Stimulated activated naive CD4-positive, alpha-beta T cell treated with Interleukin-2 at 50 U/mL for 16 hours (primary cell): Measurements from ENCODE around the gene YPEL1.
A peak's percentile ranks its signal among the peaks of the same experiment; 100 is the strongest.
"Not testable (repeated sequence)": the region's sequence is repeated elsewhere in the genome, so short reads cannot be mapped to it uniquely, and the experiment has no call there.

ENCODE experiments used
- DNase-seq: peaks from one replicate; lab custom pipeline; 2025; lab: John Stamatoyannopoulos, UW

The YPEL1 gene

GRCh38 chr22:21721195-21721852 is 14.3 kb downstream of the YPEL1 start:
- DNase-seq: not testable (repeated sequence)

DNA sequence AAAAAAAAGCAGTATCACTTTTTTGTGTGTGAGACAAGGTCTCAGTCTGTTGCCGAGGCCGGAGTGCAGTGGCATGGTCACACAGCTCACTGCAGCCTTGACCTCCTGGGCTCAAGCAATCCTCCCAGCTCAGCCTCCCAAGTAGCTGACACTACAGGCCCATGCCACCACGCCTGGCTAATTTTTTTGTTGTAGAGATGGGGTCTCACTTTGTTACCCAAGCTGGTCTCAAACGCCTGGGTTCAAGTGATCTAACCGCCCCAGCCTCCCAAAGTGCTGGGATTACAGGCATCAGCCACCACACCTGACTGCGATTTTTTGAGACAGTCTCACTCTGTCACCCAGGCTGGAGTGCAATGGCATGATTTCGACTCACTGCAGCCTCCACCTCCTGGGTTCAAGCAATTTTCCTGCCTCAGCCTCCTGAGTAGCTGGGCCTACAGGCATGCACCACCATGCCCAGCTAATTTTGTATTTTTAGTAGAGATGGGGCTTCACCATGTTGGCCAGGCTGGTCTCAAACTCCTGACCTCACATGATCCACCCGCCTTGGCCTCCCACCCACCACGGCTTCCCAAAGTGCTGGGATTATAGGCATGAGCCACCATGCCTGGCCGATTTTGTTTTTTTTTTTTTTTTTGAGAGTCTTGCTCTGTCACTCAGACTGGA is 15.3 kb downstream of the YPEL1 start:
- DNase-seq: not testable (repeated sequence)

- no peak for DNase-seq
Observed at GRCh38 chr22:21719024-21719423, 16.6 kb downstream of the YPEL1 start.

DNA sequence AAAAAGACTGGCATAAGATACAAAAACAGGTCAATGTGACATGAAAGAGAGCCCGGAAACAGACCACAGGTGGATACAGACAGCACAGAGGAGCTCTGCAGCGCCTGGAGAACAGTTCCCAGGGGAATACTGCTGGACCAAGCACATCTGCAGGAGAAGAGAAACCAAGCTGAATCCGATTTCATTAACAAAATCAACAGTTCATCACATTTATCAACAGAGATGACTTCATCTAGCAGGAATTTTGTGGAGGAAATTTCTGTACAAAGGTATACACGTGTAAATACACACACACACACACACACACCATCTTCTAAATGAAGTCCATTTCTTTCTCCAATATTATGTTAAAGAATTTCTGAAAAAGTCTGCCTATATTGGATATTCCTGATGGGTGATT is 17.1 kb downstream of the YPEL1 start:
- no peak for DNase-seq

- DNase-seq: not testable (repeated sequence)
Observed at GRCh38 chr22:21716395-21717122, 19.0 kb downstream of the YPEL1 start.

GRCh38 chr22:21714786-21715185 is 20.8 kb downstream of the YPEL1 start:
- DNase-seq: no peak

DNA sequence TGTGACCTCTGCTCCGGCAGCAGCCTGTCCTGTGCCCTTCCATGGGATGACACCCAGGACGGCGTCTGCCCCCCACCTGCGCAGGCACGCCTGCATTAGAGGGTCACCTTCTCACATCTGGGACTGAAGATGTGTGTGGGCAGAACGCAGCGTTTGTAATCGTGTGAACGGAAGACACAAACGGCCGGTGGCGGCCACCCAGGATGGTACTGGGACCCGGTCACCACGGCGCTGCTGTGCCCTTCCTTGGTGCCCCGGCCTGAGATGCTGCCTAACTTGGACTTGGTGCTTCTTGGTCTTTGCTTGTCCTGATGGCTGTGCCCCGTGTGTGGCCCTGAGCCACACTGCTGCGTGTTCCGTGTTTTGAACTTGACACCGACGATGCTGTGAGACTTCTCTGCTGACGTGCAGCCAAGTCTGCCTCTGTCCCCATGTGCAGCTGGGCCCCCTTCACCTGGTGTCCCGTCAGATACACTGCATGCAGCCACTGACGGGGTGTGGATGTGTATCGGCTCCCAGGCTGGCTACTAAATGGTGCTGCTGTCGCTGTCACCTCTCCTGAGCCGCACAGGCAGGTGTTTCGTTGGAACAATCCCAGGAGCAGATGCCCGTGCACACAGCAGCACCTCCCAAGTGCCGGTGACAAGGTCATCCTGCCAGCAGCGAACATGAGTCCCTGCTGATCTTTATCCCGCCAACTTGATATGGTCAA is 21.4 kb downstream of the YPEL1 start:
- DNase-seq: no peak

GRCh38 chr22:21713428-21714058 is 22.1 kb downstream of the YPEL1 start:
- DNase-seq: no peak

DNA sequence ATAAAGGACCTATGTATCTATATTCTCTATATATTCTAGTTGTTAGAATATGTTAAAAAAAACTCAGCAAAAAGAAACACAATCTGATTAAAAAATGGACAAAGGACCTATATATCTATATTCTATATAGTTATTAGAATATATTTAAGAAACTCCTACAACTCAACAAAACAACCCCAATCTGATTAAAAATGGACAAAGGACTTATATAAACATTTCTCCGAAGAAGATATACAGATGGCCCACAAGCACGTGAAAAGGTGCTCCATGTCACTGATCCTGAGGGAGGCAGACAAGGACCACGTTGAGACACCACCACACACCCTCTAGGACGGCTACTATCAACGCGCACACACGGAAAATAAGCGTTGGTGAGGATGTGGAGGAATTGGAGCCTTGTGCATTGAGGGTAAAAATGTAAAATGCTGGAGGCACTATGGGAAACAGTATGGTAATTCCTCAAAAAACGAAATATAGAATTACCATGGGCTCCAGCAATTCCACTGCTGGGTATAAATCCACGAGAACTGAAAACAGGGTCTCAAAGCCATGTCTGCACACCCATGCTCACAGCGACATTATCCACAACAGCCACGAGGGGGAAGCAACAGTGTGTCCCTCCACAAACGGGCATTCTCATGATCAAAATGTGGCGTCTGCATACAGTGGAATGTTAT is 22.7 kb downstream of the YPEL1 start:
- DNase-seq: peak; percentile 46

- no peak for DNase-seq
Observed at GRCh38 chr22:21711851-21712250, 23.7 kb downstream of the YPEL1 start.

GRCh38 chr22:21710156-21710555 is 25.4 kb downstream of the YPEL1 start:
- DNase-seq: no peak

DNA sequence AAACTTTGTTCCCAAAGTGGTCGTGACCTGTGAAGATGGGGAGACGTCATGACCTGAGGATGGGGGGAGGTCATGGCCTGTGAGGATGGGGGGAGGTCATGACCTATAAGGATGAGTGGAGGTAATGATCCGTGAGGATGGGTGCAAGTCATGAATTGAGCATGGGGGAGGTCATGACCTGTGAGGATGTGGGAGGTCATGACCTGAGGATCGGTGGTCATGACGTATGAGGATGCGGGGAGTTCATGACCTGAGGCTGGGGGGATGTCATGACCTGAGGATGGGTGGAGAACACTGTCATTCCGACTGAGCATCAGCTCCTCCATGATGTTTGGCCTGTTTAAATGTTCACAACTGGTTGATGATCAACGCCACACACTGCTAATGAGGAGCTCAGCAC is 25.9 kb downstream of the YPEL1 start:
- DNase-seq: no peak

- DNase-seq: no peak
Observed at GRCh38 chr22:21708960-21709359, 26.6 kb downstream of the YPEL1 start.

DNA sequence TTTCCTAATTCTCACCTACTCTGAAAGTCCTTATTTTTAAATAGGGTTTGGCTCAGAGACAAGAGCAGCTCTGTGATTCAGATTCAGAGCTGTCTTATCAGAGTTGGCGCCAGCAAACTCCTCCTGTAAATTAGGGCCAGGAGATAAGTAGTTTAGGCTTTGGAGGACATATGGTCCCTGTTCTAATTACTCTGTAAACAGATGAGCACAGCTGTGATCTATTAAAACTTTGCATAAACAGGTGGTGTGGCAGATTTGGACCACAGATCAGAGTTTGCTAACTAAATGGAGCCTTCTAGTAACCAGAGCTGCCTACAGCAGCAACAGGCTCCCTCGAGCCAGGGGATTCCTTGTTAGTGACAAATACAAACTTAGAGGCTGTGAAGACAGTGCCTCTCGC is 27.9 kb downstream of the YPEL1 start:
- DNase-seq: no peak

DNA sequence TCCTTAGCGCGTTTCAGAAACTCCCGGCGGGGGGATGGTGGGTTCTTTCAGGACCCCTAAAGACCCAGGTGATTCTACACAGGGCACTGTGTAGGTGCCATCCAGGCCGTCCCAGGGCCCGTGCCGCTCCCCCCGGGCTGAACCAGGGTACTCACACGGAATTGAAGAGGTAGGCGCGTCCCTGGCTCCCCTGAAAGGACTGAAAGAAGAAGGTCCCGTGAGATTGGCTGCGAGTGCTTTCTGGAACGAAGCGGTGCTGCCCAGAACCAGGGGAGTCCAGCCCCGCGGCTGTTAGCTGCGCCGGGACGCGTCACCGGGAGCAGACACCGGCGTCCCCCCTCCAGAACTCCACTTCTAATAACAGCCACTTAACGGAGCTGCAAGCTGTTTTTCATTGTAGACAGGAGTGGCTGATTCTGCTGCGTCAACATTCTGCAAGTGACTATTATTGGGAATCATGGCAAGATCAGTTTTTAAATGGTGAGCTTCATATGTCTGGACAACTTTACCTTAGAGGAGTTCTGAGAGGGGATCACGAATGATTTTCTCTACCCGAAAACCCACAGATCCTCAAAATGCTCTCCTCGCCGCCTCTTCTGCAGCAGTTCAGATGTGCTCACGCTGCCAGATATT is 31.8 kb downstream of the YPEL1 start:
- DNase-seq: no peak

DNA sequence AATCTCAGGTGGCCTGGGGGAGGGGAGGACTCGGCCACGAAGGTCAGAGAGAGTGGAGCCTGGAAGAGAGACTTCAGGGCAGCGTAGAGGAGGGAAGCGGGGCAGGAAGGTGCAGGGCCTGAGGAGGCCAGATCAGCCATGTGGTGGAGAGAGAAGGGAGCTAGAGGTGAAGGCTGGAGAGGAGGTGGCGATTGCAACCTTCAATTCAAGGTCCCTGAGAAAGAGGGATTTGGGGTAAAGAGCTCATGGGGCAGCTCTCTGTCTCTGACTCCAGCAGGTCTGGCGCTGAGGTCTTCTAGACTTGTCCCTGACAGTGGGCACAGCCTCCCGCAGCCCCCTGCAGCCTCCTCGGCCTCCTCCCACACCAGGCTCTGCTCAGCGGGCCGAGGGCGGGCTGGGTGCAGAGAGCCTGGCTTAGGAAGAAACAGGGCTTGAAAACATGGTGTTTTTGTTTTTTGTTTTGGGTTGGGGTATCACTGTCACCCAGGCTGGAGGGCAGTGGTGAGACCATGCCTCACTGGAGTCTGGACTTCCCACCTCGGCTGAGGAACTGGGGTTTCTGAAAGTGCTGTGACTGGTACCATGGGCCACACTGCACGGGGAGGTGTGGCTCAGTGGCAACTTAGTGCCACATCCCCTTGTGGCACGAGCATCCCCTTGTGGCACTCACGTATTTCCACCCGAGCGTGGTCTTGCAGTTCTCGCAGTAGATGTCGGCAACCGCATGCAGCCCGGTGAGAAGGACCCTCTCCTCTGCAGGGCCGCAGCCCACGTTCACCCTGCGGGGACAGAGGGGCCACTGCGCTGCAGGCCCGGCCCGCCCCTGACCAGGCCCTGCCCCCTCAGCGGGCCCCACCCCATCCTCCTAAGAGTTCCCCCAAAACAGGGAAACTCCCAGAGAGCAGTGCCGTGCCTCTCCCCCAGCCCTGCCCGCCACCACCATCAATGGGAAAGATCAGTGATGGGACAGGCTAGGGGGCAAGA is 32.6 kb downstream of the YPEL1 start:
- no peak for DNase-seq

DNA sequence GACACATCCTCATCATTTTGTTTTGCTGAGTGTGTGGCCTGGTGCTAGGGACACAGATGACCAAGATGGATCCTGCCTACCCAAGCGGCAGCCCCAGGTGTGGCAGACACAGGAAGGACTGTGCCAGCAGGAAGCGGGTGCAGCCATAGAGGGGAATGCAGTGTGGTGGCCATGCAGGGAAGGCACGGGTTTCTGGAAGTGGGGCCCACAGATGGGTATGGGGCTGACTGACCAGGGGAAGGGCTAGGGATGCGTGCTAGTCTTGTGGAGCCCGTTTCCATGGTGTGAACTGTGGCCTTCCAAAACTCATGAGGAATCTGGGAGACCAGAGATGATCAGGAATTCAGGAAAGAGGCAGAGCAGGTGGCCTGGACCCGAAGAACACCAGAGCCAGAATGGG is 33.5 kb downstream of the YPEL1 start:
- no peak for DNase-seq

- DNase-seq: no peak
Observed at GRCh38 chr22:21701384-21701971, 34.1 kb downstream of the YPEL1 start.

- no peak for DNase-seq
Observed at GRCh38 chr22:21700822-21701221, 34.8 kb downstream of the YPEL1 start.
